Neuronal stem cell (in vitro differentiated cells): Measurements from ENCODE around the gene FRMD6.
"Not testable (repeated sequence)": the region's sequence is repeated elsewhere in the genome, so short reads cannot be mapped to it uniquely, and the experiment has no call there.

Experiments
- DNase-seq: peaks from one replicate; pipeline ENCODE4 v3.0.0-alpha.2; 2013; ENCODE audit warnings: low spot score
- H2AFZ ChIP-seq: one replicate; pipeline ENCODE4 v1.6.1; 2013; ENCODE audit warnings: mild to moderate bottlenecking, low read length, inconsistent platforms
- H2AK5ac ChIP-seq: 2 replicates; pipeline ENCODE4 v1.6.1; 2013; ENCODE audit warnings: low read depth, mild to moderate bottlenecking, inconsistent platforms, low read length, moderate library complexity, mixed read lengths
- H2BK120ac ChIP-seq: 2 replicates; pipeline ENCODE4 v1.6.1; 2013; ENCODE audit warnings: low read depth, mild to moderate bottlenecking, inconsistent platforms, low read length, moderate library complexity, mixed read lengths
- H2BK12ac ChIP-seq: one replicate; pipeline ENCODE4 v1.6.1; 2013; ENCODE audit warnings: low read length, inconsistent platforms
- H2BK15ac ChIP-seq: 2 replicates; pipeline ENCODE4 v1.6.1; 2013; ENCODE audit warnings: mild to moderate bottlenecking, low read length, inconsistent platforms, mixed read lengths
- H2BK5ac ChIP-seq: one replicate; pipeline ENCODE4 v1.6.1; 2013; ENCODE audit warnings: inconsistent platforms, mild to moderate bottlenecking, low read length, moderate library complexity
- H3K14ac ChIP-seq: one replicate; pipeline ENCODE4 v1.6.1; 2013; ENCODE audit warnings: low read length, inconsistent platforms
- H3K18ac ChIP-seq: 2 replicates; pipeline ENCODE4 v1.6.1; 2013; ENCODE audit warnings: low read length, inconsistent platforms
- H3K23ac ChIP-seq: 2 replicates; pipeline ENCODE4 v1.6.1; 2013; ENCODE audit warnings: low read depth, mild to moderate bottlenecking, mixed read lengths, low read length, inconsistent platforms; ENCODE audit not compliant: poor library complexity
- H3K27ac ChIP-seq: replicated peaks from 3 replicates; pipeline ENCODE4 v1.5.1; 2013; ENCODE audit warnings: low read length, inconsistent platforms
- H3K27me3 ChIP-seq, 3 experiments: 2 replicates each; pipeline ENCODE4 v1.6.1; 2013; ENCODE audit warnings: low read length in 3 of 3, mild to moderate bottlenecking in 2 of 3, inconsistent platforms in 1 of 3, low read depth in 1 of 3, mixed read lengths in 1 of 3, moderate library complexity in 1 of 3; ENCODE audit not compliant: control insufficient read depth in 3 of 3, insufficient read depth in 3 of 3
- H3K36me3 ChIP-seq, 2 donors: replicated peaks in 1 of 2; 2 replicates each; pipeline ENCODE4 v1.6.1; 2013; ENCODE audit warnings: low read length in 2 of 2; ENCODE audit not compliant: control insufficient read depth in 2 of 2, insufficient read depth in 2 of 2
- H3K4ac ChIP-seq: 2 replicates; pipeline ENCODE4 v1.6.1; 2013; ENCODE audit warnings: inconsistent platforms, mild to moderate bottlenecking, low read length, moderate library complexity
- H3K4me1 ChIP-seq, 2 donors: 1 replicate in 1 of 2; 2 replicates in 1 of 2; pipeline ENCODE4 v1.6.1; 2013; ENCODE audit warnings: low read length in 2 of 2, low read depth in 1 of 2; ENCODE audit not compliant: control insufficient read depth in 2 of 2, insufficient read depth in 1 of 2
- H3K4me2 ChIP-seq: one replicate; pipeline ENCODE4 v1.6.1; 2013; ENCODE audit warnings: mild to moderate bottlenecking, low read length, inconsistent platforms; ENCODE audit not compliant: insufficient read depth, poor library complexity, severe bottlenecking
- H3K4me3 ChIP-seq, 2 donors: 2 replicates each; pipeline ENCODE4 v1.5.1; 2013; ENCODE audit warnings: low read length in 2 of 2, mild to moderate bottlenecking in 2 of 2, inconsistent platforms in 1 of 2, moderate library complexity in 1 of 2
- H3K79me1 ChIP-seq: one replicate; pipeline ENCODE4 v1.6.1; 2013; ENCODE audit warnings: low read depth, mild to moderate bottlenecking, inconsistent platforms, low read length, moderate library complexity
- H3K9ac ChIP-seq: one replicate; pipeline ENCODE4 v1.6.1; 2013; ENCODE audit warnings: mild to moderate bottlenecking, low read depth, low read length, inconsistent platforms; ENCODE audit not compliant: poor library complexity
- H3K9me3 ChIP-seq, 2 donors: replicated peaks in 1 of 2; 2 replicates each; pipeline versions ENCODE3 to v1.6.1; 2013; ENCODE audit warnings: low read length in 2 of 2, mild to moderate bottlenecking in 2 of 2, inconsistent platforms in 1 of 2, low read depth in 1 of 2, mixed read lengths in 1 of 2, moderate library complexity in 1 of 2; ENCODE audit not compliant: control insufficient read depth in 2 of 2, insufficient read depth in 1 of 2
- H4K8ac ChIP-seq: one replicate; pipeline ENCODE4 v1.6.1; 2013; ENCODE audit warnings: low read depth, mild to moderate bottlenecking, inconsistent platforms, low read length, moderate library complexity
- H4K91ac ChIP-seq: one replicate; pipeline ENCODE4 v1.6.1; 2013; ENCODE audit warnings: low read length, low read depth, mild to moderate bottlenecking, inconsistent platforms; ENCODE audit not compliant: poor library complexity
- WGBS, 2 donors: extraction: QIAGEN DNeasy Blood & Tissue Kit; methylation state at CpG; one replicate each; pipeline ENCODE4 v1.1.7; 2013; ENCODE audit warnings: missing lambda C conversion rate in 2 of 2, mixed read lengths in 1 of 2; ENCODE audit not compliant: insufficient read length in 2 of 2, insufficient replicate concordance in 1 of 2; ENCODE audit errors: extremely low coverage in 2 of 2; 5-methylcytosine and 5-hydroxymethylcytosine counted together

FRMD6 gene

DNA sequence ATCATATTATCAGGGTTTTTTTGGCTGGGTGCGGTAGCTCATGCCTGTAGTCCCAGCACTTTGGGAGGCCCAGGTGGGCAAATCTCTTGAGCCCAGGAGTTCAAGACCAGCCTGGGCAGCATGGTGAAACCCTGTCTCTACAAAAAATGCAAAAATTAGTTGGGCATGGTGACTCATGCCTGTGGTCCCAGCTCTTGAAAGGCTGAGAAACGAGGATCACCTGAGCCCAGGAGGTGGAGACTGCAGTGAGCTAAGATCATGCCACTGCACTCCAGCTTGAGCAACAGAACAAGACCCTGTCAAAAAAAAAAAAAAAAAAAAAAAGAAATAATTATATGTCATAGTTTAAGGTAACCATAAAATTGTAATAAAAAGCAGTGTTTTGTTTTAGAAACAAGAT is 18.4 kb upstream of the FRMD6 start:
- not testable (repeated sequence) for H3K36me3 ChIP-seq, H3K9me3 ChIP-seq, H2BK12ac ChIP-seq, H3K27me3 ChIP-seq, H2AFZ ChIP-seq, H3K79me1 ChIP-seq, H3K4me3 ChIP-seq, H4K91ac ChIP-seq, H3K14ac ChIP-seq, H2BK120ac ChIP-seq, H3K4me1 ChIP-seq, H3K4ac ChIP-seq, H2AK5ac ChIP-seq, H4K8ac ChIP-seq, H2BK5ac ChIP-seq, H2BK15ac ChIP-seq, H3K27ac ChIP-seq, H3K4me2 ChIP-seq, DNase-seq, H3K9ac ChIP-seq, H3K18ac ChIP-seq, H3K23ac ChIP-seq
- WGBS, 2 donors = no CpG with 5 or more reads among the region's 2 CpGs

GRCh38 chr14:51636109-51636508 is 15.6 kb upstream of the FRMD6 start:
- no peak overlapping the region for H3K4me2 ChIP-seq
- H3K4me3 ChIP-seq = no peak overlapping the region
- H2AK5ac ChIP-seq = no peak overlapping the region
- DNase-seq = no peak
- H3K23ac ChIP-seq = no peak overlapping the region
- H3K4me1 ChIP-seq = no peaks in the 10 kb centered on the region
- H3K9ac ChIP-seq = no peak overlapping the region
- H3K4ac ChIP-seq = no peak overlapping the region
- H3K27ac ChIP-seq = no peak overlapping the region
- H2AFZ ChIP-seq = no peak overlapping the region
- no peak overlapping the region for H3K14ac ChIP-seq
- no peaks in the 10 kb centered on the region for H3K79me1 ChIP-seq
- no peak overlapping the region for H4K8ac ChIP-seq
- no peak overlapping the region for H2BK15ac ChIP-seq
- no peaks in the 10 kb centered on the region for H3K9me3 ChIP-seq
- no peak overlapping the region for H3K18ac ChIP-seq
- no peak overlapping the region for H2BK120ac ChIP-seq
- WGBS, 2 donors = no CpG with 5 or more reads among the region's 4 CpGs
- H4K91ac ChIP-seq = no peak overlapping the region
- no peak overlapping the region for H2BK5ac ChIP-seq
- H3K27me3 ChIP-seq = no peaks in the 10 kb centered on the region
- no peaks in the 10 kb centered on the region for H3K36me3 ChIP-seq
- no peak overlapping the region for H2BK12ac ChIP-seq

- H3K9ac ChIP-seq = no peak overlapping the region
- H3K4ac ChIP-seq = no peak overlapping the region
- H3K4me2 ChIP-seq = no peak overlapping the region
- no peak overlapping the region for H3K14ac ChIP-seq
- no peaks in the 10 kb centered on the region for H3K27me3 ChIP-seq
- no peak overlapping the region for H3K23ac ChIP-seq
- no peak overlapping the region for H2AFZ ChIP-seq
- H2BK12ac ChIP-seq = no peak overlapping the region
- no peaks in the 10 kb centered on the region for H3K79me1 ChIP-seq
- H3K9me3 ChIP-seq = no peaks in the 10 kb centered on the region
- no peak overlapping the region for H2BK15ac ChIP-seq
- H3K27ac ChIP-seq = no peak overlapping the region
- H3K18ac ChIP-seq = no peak overlapping the region
- H2BK120ac ChIP-seq = no peak overlapping the region
- no peaks in the 10 kb centered on the region for H3K36me3 ChIP-seq
- no peak overlapping the region for H4K91ac ChIP-seq
- H4K8ac ChIP-seq = no peak overlapping the region
- WGBS, 2 donors = no CpG with 5 or more reads among the region's 7 CpGs
- no peak overlapping the region for H2AK5ac ChIP-seq
- no peak overlapping the region for H2BK5ac ChIP-seq
- H3K4me1 ChIP-seq = peaks cover 2 to 6% of the 10 kb centered on the region in 2 donors
- no peak for DNase-seq
- H3K4me3 ChIP-seq = no peak overlapping the region
These were observed 13.4 kb upstream of the FRMD6 start for GRCh38 chr14:51638071-51638944.

- no peak overlapping the region for H2BK12ac ChIP-seq
- H3K9me3 ChIP-seq = no peaks in the 10 kb centered on the region
- no peak overlapping the region for H4K91ac ChIP-seq
- no peak overlapping the region for H4K8ac ChIP-seq
- H3K4ac ChIP-seq = no peak overlapping the region
- no peak overlapping the region for H2BK15ac ChIP-seq
- H3K4me3 ChIP-seq = no peak overlapping the region
- H3K4me1 ChIP-seq = peaks cover 5 to 6% of the 10 kb centered on the region in 2 donors
- H2BK120ac ChIP-seq = no peak overlapping the region
- no peaks in the 10 kb centered on the region for H3K27me3 ChIP-seq
- WGBS, 2 donors = no CpG with 5 or more reads among the region's 5 CpGs
- H2AK5ac ChIP-seq = no peak overlapping the region
- H3K4me2 ChIP-seq = no peak overlapping the region
- no peak overlapping the region for H3K18ac ChIP-seq
- H2AFZ ChIP-seq = no peak overlapping the region
- no peak for DNase-seq
- H3K14ac ChIP-seq = no peak overlapping the region
- H3K9ac ChIP-seq = no peak overlapping the region
- H3K79me1 ChIP-seq = no peaks in the 10 kb centered on the region
- no peak overlapping the region for H3K27ac ChIP-seq
- no peaks in the 10 kb centered on the region for H3K36me3 ChIP-seq
- H3K23ac ChIP-seq = no peak overlapping the region
- H2BK5ac ChIP-seq = no peak overlapping the region
These were observed 11.9 kb upstream of the FRMD6 start for GRCh38 chr14:51639668-51640316.
